Panc1 (cell line): ENCODE results near the gene U2AF1L4.

Experiments used
- CTCF ChIP-seq: fragments of 450-650 bp; IDR thresholded peaks from 2 replicates; pipeline ENCODE4 v1.5.1; 2017; ENCODE audit warnings: mild to moderate bottlenecking
- POLR2AphosphoS5 ChIP-seq: IDR thresholded peaks from 2 replicates; pipeline ENCODE4 v1.6.1; 2012; ENCODE audit warnings: mild to moderate bottlenecking, low read depth, low read length, moderate library complexity
- TF ChIP-seq, protein P1 (sequence below), 2 experiments: IDR thresholded peaks; 2 replicates each; pipeline ENCODE4 v1.6.1; 2011 to 2012; ENCODE audit warnings: low read depth in 2 of 2, control low read depth in 1 of 2, low read length in 1 of 2, mild to moderate bottlenecking in 1 of 2, moderate library complexity in 1 of 2; ENCODE audit not compliant: insufficient read depth in 1 of 2

DNA sequence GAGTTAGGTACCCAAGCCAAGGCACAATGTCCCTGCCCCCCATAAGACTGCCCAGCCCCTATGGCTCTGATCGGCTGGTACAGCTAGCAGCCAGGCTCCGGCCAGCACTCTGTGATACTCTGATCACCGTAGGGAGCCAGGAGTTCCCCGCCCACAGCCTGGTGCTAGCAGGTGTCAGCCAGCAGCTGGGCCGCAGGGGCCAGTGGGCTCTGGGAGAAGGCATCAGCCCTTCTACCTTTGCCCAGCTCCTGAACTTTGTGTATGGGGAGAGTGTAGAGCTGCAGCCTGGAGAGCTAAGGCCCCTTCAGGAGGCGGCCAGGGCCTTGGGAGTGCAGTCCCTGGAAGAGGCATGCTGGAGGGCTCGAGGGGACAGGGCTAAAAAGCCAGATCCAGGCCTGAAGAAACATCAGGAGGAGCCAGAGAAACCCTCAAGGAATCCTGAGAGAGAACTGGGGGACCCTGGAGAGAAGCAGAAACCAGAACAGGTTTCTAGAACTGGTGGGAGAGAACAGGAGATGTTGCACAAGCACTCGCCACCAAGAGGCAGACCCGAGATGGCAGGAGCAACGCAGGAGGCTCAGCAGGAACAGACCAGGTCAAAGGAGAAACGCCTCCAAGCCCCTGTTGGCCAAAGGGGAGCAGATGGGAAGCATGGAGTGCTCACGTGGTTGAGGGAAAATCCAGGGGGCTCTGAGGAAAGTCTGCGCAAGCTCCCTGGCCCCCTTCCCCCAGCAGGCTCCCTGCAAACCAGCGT lies 30.4 kb downstream of the U2AF1L4 start:
- TF ChIP-seq CTCF (no peak), POLR2AphosphoS5 (no peak)
- TF ChIP-seq, protein P1, sequence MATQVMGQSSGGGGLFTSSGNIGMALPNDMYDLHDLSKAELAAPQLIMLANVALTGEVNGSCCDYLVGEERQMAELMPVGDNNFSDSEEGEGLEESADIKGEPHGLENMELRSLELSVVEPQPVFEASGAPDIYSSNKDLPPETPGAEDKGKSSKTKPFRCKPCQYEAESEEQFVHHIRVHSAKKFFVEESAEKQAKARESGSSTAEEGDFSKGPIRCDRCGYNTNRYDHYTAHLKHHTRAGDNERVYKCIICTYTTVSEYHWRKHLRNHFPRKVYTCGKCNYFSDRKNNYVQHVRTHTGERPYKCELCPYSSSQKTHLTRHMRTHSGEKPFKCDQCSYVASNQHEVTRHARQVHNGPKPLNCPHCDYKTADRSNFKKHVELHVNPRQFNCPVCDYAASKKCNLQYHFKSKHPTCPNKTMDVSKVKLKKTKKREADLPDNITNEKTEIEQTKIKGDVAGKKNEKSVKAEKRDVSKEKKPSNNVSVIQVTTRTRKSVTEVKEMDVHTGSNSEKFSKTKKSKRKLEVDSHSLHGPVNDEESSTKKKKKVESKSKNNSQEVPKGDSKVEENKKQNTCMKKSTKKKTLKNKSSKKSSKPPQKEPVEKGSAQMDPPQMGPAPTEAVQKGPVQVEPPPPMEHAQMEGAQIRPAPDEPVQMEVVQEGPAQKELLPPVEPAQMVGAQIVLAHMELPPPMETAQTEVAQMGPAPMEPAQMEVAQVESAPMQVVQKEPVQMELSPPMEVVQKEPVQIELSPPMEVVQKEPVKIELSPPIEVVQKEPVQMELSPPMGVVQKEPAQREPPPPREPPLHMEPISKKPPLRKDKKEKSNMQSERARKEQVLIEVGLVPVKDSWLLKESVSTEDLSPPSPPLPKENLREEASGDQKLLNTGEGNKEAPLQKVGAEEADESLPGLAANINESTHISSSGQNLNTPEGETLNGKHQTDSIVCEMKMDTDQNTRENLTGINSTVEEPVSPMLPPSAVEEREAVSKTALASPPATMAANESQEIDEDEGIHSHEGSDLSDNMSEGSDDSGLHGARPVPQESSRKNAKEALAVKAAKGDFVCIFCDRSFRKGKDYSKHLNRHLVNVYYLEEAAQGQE (IDR thresholded peaks at IDR 0.05; ENCODE audit: insufficient read depth in 1 of 2, low read depth in 2 of 2, low read length in 1 of 2), result no peak
